HG03175 (cell line): ENCODE results near the gene ZNF618.

Experiments
- ATAC-seq: cut with Tn5 transposase; IDR thresholded peaks from one replicate; pipeline ENCODE4 v1.9.1; 2021; ENCODE audit warnings: mild to moderate bottlenecking, moderate library complexity; ENCODE audit not compliant: unreplicated experiment

Gene ZNF618

GRCh38 chr9:113998525-113999255 lies 122.6 kb downstream of the ZNF618 start:
- no peak for ATAC-seq

- ATAC-seq: no peak
These were observed 123.3 kb downstream of the ZNF618 start for GRCh38 chr9:113999256-114000062.

DNA sequence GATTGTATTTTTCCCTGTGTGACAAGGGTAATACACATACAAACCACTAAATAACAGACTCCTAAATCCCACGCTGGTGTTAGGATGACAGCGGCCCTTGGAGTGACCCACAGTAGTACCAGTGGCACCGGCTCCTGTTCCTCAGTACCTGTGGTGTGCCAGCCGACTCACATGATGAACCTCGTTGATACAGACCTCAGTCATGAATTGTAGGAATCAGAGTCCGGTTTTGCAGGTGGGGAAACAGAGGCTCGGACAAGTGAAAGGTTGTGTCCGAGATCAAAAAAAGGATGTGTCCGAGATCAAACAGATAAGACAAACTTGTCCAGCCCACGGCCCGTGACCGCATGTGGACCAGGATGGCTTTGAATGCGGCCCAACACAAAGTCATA lies 124.0 kb downstream of the ZNF618 start:
- ATAC-seq: no peak

DNA sequence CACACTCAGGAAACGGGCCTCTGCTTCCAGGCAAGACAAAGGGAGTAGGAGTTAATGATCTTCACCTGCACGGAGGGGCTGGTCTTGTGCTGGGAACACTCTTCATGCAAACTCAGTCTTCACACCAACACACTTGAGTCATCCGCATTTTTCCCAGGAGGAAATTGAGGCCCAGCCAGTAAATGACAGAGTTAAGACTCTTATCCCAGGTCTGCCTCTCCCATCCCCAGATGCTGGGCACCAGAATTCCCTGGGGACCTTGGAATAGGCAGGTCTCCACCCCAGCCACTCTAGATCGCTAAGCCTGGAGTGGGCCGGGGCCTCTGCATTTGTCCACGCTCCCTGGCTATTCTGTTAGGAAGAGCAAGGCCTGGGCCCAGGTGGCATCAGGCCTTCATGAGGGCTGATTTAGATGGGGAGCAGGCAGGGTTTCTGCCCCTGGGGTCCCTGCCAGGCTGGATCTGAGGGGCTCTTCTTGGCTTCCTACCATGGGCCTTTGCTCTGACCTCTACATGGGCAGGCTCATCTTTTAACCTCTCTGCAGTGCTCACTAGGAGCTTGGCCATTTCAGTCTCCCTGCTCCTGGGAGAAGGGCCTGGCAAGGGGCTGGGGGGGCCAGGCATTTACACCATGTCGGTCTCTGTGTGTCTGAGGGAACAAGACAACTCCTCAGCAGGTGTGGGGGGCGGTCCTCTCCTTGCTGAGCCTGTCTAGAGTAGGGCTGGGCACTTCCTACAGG lies 124.7 kb downstream of the ZNF618 start:
- no peak for ATAC-seq

- no peak for ATAC-seq
These were observed 125.2 kb downstream of the ZNF618 start for GRCh38 chr9:114001410-114001685.

- ATAC-seq: no peak
These were observed 125.7 kb downstream of the ZNF618 start for GRCh38 chr9:114001794-114002261.

DNA sequence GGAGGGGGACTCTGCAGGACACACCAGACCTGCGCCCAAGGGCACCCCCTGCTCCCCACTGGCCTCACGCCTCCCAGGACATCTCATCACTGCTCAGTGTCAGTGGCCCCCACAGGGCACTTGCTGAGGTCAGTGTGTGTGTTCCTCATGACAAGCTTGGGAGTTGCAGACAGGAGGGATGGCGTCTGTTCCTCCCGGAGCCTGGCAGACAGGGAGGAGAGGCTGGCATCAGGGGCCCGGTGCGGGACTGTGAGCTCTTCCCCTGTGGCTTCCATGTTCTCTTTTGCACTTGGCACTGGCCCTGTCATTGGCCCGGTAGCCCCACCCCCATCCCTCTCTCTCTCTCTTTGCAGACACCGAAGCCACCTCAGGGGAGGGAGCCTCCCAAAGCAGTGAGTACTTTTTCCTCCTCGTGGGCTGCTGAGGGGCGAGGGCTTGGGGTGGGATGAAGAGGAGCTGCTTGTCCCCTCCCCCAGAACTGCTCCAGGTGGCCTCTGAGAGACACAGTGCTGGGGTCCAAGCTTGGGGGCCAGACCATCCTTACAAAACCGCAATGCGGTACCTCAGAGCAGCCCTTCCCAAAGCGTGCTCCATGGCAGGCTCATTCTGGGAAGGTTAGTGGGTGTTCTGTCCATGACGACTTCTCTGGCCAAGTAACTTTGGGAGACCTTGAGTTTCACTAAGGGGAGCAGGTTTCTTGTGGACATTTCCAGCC lies 126.3 kb downstream of the ZNF618 start:
- no peak for ATAC-seq

GRCh38 chr9:114002986-114003350 lies 126.9 kb downstream of the ZNF618 start:
- ATAC-seq: no peak

DNA sequence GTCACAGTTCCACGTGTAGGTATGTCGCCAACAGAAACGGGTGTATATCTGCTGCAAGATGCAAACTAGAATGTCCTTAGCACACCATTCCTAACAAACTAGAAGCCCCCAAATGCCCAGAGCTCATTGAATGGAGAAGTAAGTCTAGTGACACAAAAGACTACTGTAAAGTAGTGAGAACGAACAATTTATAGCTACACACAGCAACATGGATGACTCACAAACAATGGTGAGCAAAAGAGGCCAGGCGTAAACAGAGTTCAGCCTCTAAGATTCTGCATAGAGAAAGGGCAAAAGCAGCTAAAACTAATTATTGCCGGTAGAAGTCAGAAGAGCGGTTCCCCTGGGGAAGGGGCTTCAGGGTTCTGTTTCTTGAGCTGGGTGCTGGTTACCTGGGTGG lies 127.2 kb downstream of the ZNF618 start:
- no peak for ATAC-seq

GRCh38 chr9:114003758-114004157 lies 127.6 kb downstream of the ZNF618 start:
- no peak for ATAC-seq

- no peak for ATAC-seq
These were observed 128.2 kb downstream of the ZNF618 start for GRCh38 chr9:114004221-114004716.

DNA sequence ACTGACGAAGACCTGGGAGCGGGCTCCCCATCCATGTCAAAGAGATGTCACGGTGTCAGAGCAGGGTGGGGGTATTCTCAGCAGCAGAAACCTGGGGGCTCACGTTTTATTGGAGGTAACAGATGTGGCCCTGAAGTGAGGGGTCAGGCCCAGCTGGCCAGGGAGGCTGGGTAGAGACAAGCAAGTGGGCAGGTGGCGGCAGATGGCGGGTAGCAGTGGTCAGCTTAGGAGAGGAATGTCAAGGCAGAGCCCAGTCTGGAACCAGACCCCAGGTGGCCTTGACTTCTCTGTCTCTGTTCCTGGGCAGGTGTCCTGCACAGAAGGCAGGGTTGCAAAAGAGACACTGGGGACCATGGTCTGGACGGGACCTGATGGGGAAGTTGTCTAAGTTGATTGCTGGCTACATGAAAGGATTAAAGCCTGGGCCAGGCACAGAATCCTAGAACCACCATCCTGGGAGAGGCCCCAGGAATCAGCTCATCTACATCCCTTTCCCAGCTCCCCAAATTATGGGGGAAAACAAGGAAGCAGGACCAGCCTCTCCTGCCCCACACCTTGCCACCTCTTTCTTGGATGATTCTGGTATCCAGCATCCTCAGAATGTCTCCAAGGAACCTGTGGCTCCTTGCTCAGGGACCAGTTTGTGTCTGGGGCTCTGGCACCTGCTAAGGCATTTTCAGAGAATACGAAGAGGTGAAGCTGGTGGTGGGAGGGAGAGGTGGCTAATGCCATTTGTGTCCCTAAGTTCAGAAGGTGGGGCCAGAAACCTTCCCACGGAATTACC lies 129.5 kb downstream of the ZNF618 start:
- no peak for ATAC-seq

GRCh38 chr9:114006155-114006550 lies 130.0 kb downstream of the ZNF618 start:
- ATAC-seq: no peak

DNA sequence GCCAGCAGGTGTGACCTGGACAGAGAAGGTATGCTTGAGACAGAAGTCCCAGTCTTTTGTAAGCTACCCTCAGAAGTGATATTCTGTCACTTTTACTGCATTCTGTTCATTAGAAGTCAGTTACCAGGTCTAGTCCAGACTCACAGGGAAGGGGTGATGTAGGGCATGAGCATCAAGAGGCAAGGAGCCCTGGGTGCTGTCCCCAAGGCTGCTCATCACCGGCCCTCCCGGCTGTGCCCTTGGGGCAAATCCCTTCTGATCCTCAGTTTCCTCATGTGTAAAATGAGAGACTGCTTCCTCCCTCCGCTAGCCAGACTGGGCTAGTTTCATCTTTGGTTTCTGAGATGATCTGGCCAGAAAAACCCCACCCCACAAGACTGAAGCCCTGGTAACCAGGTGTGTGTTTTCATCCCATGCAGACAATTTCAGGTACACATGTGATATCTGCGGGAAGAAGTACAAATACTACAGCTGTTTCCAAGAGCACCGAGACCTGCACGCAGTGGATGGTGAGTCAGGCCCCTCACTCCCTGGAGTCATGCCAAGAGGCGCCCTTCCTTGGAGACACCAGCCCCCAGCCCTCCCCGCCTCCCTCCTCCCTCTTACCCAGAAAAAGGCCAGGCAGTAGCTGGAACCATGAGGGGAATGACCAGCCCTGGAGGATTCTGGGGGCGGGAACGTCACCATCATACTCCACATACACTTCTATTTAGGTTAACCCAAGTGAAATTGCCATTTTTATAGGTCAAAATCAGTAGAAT lies 131.0 kb downstream of the ZNF618 start:
- no peak for ATAC-seq

DNA sequence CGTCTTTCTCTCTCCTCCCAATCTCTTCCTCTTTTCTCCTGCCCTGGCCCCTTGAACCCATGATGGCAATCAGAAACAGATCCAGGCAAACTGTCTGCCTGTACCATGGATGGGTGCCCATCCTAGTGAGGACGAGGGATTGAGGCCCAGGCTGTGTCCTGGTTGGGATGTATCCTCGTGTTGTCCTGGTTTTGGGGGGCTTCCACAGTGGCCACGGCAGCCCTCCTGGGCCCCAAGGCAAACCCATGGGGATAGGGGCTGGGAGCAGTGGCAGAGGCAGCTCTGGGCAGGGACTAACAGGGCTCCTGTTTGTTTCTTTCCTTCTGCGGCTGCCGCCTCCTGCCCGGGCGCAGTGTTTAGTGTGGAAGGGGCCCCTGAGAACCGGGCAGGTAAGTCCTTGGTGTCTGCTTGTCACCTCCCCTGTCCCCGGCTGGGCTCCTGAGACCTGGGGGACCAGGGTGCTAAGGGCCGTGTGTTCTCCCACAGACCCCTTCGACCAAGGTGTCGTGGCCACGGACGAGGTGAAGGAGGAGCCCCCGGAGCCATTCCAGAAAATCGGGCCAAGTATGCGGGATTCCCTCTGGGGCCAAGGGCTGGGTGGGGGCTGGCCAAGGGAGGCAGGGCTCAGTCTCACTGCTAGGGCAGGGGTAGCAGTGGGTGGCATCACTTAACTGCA lies 132.0 kb downstream of the ZNF618 start:
- ATAC-seq: no peak

- ATAC-seq: no peak
These were observed 132.7 kb downstream of the ZNF618 start for GRCh38 chr9:114008667-114009410.

DNA sequence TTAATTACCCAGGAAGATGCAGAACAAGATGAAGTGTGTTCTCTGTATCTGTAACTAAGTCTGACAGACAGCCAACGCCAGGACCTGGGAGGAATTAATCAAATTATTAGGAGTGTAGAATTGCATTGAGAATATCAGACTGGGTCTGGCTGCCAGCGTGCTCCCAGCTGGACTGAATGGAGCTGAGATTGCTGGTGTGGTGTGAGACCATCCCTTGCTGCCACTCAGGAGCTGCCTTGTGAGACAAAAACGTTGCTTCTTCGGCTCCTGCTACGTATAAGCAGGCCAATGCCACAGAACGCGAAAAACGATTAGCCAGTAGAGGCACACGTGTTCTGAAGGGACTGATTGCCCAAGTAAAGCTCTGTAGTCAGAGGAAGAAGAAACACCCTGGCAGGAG lies 135.2 kb downstream of the ZNF618 start:
- no peak for ATAC-seq

- no peak for ATAC-seq
These were observed 136.0 kb downstream of the ZNF618 start for GRCh38 chr9:114012126-114012525.
